Astrocyte of the cerebellum (primary cell): ENCODE measurements around the gene XKR3.
"Not testable (repeated sequence)": the region's sequence is repeated elsewhere in the genome, so short reads cannot be mapped to it uniquely, and the experiment has no call there.

Experiments used
- DNase-seq: peaks from one replicate; pipeline ENCODE4 v3.0.0-alpha.2; 2011; ENCODE audit warnings: low read depth
- H3K4me3 ChIP-seq: 2 replicates; pipeline ENCODE4 v1.5.1; 2011; ENCODE audit warnings: mild to moderate bottlenecking, low read depth, low read length, moderate library complexity
- in situ Hi-C: cut with HindIII; loops from 2 replicates; pipeline ENCODE4 v1.10.0; 2017; ENCODE audit warnings: low sequenced_read_pairs

The XKR3 gene

DNA sequence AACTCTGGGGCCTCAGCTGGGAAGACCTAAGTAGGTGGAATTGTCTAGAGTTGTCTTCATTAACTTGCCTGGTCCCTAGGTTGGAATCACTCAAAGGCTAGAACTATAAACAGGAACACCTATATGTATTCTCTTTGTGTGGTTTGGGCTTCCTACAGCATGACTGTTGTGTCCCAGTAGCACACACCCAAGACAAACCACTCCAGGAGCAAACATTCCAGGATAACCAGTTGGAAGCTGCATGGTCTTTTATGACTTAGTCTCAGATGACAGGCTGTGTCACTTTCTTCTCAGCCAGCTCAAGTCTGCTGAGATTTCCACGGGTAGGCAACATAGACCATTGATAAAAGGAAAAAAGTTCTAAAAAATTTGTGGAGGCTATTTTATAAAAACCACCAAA lies 90.9 kb downstream of the XKR3 start:
- in situ Hi-C loops, DNase-seq, H3K4me3 ChIP-seq: not testable (repeated sequence)
